KG1 (cell line): ENCODE data around the gene TNFRSF12A.
"Not testable (repeated sequence)": the region's sequence is repeated elsewhere in the genome, so short reads cannot be mapped to it uniquely, and the experiment has no call there.

Experiments used
- DNase-seq: peaks from one replicate; lab custom pipeline; 2025; lab: John Stamatoyannopoulos, UW

Gene TNFRSF12A

GRCh38 chr16:3049921-3050481, 29.8 kb downstream of the TNFRSF12A start:
- no peak for DNase-seq

GRCh38 chr16:3050487-3050886, 30.3 kb downstream of the TNFRSF12A start:
- DNase-seq: no peak

GRCh38 chr16:3051009-3051408, 30.8 kb downstream of the TNFRSF12A start:
- no peak for DNase-seq

- no peak for DNase-seq
These were observed 31.3 kb downstream of the TNFRSF12A start for GRCh38 chr16:3051494-3051893.

GRCh38 chr16:3052571-3053329, 32.6 kb downstream of the TNFRSF12A start:
- DNase-seq: not testable (repeated sequence)

DNA sequence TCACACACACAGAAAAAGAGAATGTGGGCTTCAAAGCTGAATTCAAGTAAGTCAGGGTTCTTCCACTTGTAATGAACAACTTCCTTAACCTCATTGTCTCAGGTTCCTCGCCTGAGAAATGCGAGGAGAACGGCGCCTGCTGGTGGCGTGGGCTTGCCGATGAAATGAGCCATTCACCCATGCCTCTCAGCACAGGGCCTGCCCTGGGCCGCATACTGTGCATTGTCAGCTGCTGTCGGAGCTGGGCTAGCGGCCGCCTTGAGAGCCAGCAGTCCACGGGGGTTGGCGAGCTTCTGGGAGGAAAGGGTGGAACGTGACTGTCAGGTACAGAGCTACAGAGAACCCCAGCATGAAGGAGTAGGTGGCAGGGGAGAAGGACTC, 33.2 kb downstream of the TNFRSF12A start:
- not testable (repeated sequence) for DNase-seq

GRCh38 chr16:3054965-3055733, 35.0 kb downstream of the TNFRSF12A start:
- DNase-seq: peak; percentile 58

GRCh38 chr16:3055734-3056115, 35.6 kb downstream of the TNFRSF12A start:
- DNase-seq: not testable (repeated sequence)

DNA sequence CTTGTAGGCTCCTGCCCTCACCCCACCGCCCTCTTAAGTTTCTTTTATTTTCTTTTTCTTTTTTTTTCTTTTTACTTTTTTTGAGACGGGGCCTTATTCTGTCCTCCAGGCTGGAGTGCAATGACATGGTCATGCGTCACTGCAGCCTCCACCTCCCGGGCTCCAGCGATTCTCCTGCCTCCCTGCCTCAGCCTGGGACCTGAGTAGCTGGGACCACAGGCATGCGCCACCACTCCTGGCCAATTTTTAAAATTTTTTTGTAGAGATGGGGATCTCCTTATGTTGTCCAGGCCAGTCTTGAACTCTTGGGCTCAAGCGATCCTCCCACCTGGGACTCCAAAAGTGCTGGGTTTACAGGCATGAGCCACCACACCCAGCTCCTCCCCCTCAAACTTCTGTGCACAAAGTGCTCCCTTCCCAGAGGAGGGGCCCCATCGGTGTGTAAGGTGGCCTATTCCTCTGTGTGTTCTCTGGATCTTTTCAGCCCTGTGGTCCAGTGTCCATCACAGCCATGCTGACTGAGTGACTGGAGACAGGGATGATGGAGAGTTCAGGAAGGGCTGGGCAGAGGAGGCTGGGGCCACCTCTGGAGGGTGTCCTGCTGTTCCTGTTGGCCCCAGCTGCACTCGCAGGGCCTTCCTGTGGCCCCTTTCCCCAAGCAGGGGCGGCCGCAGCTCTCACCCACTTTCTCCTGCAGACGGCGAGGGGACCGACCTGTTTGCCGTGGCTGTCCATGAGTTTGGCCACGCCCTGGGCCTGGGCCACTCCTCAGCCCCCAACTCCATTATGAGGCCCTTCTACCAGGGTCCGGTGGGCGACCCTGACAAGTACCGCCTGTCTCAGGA, 36.4 kb downstream of the TNFRSF12A start:
- no peak for DNase-seq

DNA sequence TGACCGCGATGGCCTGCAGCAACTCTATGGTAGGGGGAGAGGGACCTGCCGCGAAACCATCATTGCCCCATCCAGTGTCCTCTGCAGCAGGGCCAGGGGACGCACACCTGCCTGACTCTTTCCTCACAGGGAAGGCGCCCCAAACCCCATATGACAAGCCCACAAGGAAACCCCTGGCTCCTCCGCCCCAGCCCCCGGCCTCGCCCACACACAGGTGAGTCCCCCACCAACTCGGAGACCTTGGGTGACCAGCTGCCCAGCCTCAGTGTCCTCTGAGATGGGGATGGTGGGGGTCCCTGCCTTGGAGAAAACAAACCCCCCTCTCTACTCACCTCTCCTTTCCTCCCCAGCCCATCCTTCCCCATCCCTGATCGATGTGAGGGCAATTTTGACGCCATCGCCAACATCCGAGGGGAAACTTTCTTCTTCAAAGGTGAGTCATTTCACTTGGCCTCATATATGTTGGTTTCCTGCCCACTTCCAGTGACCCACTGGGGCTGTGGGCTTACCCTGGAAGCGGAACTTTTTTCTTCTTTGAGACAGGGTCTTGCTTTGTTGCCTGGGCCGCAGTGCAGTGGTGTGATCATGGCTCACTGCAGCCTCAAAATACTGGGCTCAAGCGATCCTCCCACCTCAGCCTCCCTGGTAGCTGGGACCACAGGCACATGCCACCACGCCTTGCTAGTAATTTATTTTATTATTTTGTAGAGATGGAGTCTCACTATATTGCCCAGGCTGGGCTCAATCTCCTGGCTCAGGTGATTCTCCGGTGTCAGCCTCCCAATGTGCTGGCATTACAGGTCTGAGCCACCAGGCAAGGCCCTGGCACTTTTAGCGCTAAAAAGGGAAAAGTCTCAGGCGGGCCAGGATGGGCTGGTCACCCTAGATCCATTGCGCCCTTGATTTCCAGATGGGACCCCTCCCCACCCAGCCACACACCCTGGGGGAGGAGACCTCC, 37.3 kb downstream of the TNFRSF12A start:
- DNase-seq: no peak

GRCh38 chr16:3058139-3059030, 38.2 kb downstream of the TNFRSF12A start:
- no peak for DNase-seq

DNA sequence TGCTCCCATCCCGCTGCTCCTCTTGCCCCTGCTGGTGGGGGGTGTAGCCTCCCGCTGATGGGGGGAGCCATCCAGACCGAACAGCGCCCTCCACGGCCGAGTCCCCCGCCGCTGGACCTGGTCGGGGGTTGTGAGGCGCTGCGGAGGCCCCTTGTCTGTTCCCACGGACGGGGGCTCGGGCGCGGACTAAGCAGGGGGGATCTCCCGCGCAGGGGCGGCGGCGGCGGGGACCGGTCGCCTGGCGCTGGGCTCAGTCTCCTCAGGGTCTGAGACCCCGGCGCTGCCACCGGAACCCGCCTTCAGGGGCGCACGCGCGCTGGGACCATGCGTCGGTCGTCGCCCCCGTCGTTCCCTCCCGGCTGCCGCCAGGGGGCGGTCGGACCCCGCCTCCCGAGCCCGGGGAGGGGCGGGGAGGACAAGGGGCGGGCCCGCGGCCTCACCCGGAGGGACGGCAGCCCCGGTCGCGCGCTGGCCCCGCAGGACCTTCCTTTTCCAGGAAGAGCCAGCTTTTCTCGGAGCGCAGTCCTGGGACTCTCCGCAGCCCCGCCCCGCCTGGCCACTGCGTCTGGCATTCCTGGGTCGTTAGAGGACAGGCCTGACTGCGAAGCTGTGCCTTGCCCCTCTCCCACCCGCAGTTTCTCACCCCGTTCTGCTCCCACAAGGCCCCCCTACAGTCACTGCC, 39.0 kb downstream of the TNFRSF12A start:
- peak; percentile 77 for DNase-seq

GRCh38 chr16:3059723-3060242, 39.6 kb downstream of the TNFRSF12A start:
- no peak for DNase-seq

GRCh38 chr16:3060339-3061127, 40.4 kb downstream of the TNFRSF12A start:
- no peak for DNase-seq

- no peak for DNase-seq
These were observed 42.4 kb downstream of the TNFRSF12A start for GRCh38 chr16:3062553-3062952.

DNA sequence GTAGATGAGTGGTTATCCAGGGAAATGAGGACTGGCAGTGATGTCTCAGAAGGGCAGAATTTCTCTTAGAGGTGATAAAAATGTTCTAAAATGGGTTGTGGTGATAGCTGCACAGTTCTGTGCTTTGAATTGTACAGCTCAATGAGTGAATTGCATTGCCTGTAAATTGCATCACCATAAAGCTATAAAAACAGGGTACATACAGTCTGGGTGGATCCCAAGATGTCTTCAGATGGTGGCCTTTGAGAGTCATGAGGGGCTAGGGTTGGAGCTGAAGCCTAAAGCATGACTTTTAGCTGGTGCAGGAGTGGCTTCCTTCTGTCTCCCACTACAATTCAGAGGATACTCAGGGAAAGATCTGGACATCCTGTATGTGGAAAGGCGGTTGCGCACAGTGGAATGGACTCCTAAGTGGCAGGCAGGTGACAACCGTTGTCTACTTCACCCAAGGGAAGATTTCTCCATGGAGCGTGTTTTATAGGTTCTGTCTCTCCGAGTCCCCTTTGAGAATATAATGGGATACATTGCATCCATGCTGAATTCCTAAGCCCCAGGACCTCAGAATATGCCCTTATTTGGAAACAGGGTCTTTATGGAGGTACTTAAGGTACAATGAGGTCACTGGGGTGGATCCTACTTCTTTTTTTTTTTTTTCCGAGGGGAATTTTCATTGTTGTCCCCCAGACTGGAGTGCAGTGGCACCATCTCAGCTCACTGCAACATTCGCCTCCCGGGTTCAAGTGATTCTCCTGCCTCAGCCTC, 43.6 kb downstream of the TNFRSF12A start:
- DNase-seq: no peak

- DNase-seq: no peak
These were observed 45.0 kb downstream of the TNFRSF12A start, which contains the start of gene IL32 for GRCh38 chr16:3065069-3065741. TSS of gene IL32 (plus strand) at chr16:3065640. CDS start at chr16:3065812, 172 bp downstream.
